Activated T-helper 1 cell treated with Interleukin-2 at 50 U/mL for 16 hours (primary cell): ENCODE measurements around the gene MAGI2.

Experiments
- DNase-seq: peaks from one replicate; pipeline ENCODE4 v3.0.0-alpha.2; 2020; ENCODE audit warnings: low read depth

The MAGI2 gene

GRCh38 chr7:78407031-78407430 lies 1046.4 kb downstream of the MAGI2 start:
- DNase-seq: no peak

DNA sequence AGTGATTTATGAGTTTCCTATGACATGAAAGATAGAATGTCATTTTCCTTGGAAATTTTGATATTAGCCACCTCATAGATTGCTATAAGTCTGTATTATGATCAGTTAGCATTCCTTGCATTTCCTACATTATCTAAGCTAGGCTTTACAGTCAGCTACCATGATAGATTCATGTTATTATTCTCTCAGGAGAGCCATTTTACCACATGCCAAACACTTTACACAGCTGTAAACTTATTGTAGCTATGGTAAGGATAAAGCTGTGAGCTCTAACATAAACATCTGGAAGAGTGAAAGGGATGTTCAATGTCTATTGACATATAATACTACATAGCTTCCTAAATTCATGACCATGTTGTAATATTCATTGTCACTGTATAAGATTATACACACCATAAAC lies 1046.9 kb downstream of the MAGI2 start:
- no peak for DNase-seq

- DNase-seq: no peak
Observed at GRCh38 chr7:78402096-78402495, 1051.4 kb downstream of the MAGI2 start.

DNA sequence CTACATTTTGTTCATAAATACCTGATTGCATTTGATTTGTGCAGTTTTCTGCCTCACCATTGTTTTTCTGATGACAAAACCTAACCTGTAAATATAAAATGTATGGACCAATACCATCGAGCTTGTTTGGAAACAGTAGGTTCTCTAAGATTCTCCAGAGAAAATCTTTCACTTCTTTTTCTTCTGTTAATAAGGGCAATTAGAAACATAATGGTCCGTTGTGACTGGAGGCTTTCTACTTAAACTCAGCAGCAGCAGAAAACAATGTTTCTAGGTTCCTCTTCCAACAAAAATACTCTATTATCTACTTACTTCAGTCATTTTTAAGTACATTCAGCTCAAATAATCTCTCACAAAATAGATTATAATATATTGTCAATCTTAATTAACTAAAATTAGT lies 1053.4 kb downstream of the MAGI2 start:
- DNase-seq: no peak

GRCh38 chr7:78399033-78399769 lies 1054.3 kb downstream of the MAGI2 start:
- no peak for DNase-seq

GRCh38 chr7:78398576-78398975 lies 1054.9 kb downstream of the MAGI2 start:
- DNase-seq: no peak

DNA sequence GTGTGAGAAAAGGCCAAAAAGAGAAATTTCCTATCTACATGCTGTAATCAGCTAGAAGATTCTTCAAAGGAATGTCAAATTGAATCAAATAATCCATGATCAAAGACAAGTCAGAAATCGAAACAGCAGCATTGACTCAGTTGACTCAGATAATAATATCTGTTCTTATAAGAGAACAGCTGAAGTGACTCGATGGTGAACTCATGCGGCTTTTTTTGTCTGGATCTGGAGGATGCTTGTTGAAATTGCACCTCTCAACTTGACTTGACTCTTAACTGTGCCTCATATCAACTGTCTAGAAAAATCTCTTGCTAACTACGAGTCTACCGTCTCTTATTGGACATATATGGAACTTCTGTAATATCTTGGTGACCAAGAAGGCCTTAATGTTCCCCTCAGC lies 1055.4 kb downstream of the MAGI2 start:
- no peak for DNase-seq

DNA sequence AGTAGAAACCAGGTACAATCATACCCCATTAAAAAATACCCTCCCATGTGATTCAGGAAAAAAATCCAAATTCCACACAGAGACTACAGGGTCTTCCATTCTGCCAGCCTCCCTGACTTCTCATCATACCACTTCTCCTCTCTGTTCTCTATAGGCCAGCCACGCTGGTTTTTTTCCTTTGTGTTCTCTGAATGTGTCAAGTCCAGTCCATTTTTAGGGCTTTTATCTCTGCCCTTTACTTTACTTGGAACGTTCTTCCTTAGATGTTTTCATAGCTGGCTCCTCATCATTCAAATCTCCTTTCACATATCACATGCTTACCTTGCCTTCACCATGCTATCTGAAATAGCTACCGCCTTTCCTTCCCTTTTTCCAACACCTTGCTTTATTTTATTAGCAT lies 1057.3 kb downstream of the MAGI2 start:
- DNase-seq: no peak

GRCh38 chr7:78395298-78396036 lies 1058.0 kb downstream of the MAGI2 start:
- no peak for DNase-seq

GRCh38 chr7:78389022-78389421 lies 1064.4 kb downstream of the MAGI2 start:
- no peak for DNase-seq

DNA sequence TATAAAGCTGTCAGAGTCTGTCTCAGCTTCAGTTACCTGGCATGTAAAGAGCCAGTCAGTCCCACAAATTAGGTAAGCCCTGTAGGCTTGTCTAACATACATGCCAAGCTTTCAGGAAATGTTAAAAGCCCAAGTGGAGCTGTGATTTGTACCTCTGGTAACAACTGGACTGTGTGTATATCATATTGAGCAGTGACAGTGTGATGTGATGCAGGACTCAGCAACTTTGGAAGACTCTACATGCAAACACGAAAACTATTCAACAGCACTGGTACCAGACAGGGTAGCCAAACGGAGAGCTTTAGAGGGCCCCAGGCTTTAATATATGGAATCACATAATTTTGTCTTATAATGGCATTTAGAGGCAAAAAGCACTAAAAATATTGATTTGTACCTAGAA lies 1066.9 kb downstream of the MAGI2 start:
- DNase-seq: no peak

GRCh38 chr7:78383096-78383880 lies 1070.2 kb downstream of the MAGI2 start:
- DNase-seq: no peak

DNA sequence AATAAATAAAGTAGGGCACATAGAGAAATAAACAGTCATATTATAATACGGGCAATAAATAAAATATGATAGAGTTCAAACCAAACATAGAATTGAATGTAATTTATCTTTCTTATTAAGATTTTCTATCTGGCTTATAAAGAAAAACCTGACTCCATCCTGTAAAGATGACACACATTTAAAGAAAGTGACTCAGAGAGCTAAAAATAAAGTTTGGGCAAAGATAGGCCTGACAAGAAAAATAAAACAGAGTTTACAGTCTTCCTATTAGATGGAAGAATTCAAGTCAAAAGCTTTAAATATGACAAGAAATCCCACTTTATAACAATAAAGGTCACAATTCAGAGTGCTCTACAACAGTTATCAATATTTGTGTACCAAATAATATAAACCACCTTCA lies 1074.3 kb downstream of the MAGI2 start:
- DNase-seq: no peak

GRCh38 chr7:78377532-78377931 lies 1075.9 kb downstream of the MAGI2 start:
- DNase-seq: no peak

GRCh38 chr7:78370936-78371335 lies 1082.5 kb downstream of the MAGI2 start:
- DNase-seq: no peak

DNA sequence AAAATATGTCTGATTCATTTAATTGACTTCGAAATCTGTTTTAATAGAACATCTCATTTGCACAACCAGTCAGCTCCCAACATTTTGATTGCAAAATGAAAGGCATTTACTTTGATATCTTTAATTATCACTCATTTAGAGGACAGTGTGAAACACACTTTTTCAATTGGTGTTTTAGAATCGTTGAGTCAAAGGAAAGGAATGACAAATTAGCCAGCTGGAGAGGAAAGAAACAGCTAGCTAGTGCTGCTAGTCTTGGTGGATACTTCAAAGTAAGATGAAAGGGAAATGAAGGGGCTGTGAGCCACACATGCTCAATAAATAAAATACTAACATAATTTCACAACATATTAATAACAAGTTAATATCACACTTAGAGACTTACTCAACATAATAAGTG lies 1084.7 kb downstream of the MAGI2 start:
- DNase-seq: no peak

DNA sequence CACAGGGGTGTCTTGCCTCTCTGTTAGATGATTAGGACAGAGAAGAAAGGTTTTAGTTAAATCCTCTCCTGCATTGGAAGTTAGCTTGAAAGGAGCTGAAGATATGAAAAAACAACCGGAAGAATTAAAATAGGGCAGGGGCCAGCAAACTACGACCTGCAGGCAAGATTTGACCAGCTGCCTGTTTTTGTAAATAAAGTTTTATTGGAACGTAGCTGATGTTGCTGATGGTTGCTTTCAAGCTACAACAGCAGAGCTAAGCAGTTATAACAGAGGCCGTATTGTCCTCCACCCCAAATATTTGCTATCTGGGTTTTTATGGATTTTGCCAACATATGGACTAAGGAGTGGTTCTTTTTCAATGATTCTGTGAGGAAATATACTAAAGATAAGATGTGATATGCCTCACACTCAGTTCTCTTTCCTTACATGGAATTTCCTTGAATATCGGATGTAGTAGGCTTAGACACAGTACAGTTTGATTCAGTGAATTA lies 1086.1 kb downstream of the MAGI2 start:
- no peak for DNase-seq

DNA sequence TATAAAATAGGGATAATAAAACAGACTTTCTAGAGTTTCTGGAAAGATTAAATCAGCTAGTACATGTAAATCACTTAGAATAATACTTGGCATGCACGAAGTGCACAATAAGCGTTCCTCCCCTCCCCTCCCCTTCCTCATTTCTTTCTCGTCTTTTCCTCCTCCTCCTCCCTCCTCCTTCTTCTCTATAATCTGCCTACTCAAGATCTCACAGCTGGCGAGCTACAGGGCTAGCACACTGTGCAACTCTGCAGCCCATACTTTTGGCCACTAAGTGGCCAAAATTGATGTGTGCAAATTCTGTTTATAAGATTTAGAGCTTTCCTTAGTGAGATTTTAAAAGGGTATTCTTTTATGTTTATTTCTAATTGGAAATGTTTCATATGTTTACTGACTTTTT lies 1089.6 kb downstream of the MAGI2 start:
- DNase-seq: no peak

- no peak for DNase-seq
Observed at GRCh38 chr7:78359836-78360235, 1093.6 kb downstream of the MAGI2 start.

- no peak for DNase-seq
Observed at GRCh38 chr7:78357709-78358108, 1095.8 kb downstream of the MAGI2 start.

DNA sequence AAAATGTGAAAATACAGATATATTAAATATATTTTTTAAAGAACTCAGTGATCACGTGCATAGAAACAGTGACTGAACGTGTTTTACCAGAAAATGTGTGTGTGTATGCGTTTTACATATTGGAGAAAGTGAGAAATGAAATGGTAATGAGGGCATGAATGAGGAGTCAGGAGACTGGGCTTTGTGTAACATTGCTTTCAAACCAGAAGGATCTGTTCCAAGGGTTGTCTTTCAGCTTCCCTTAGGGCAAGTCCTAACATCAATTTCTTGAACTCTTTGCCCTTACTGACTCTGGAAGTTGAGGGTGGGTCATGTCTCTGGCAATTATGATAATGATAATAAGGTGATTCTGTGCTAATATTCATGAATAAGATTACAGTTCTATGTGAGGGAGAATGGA lies 1097.6 kb downstream of the MAGI2 start:
- DNase-seq: no peak

GRCh38 chr7:78350926-78351325 lies 1102.5 kb downstream of the MAGI2 start:
- DNase-seq: no peak

GRCh38 chr7:78350391-78350790 lies 1103.1 kb downstream of the MAGI2 start:
- DNase-seq: no peak
